Measurements from ENCODE around the gene HSPA12B. TPM values are rescaled to one million over a fixed set of nuclear protein-coding genes. Genes with fewer than 3 reads are reported as not detected.

The HSPA12B gene
- total and polyA plus RNA-seq, 2 of the 13 experiments (the other 11 are each of a cell fraction or from before 2014, with no cell fraction given): 0.01 TPM; not detected in 1

DNA sequence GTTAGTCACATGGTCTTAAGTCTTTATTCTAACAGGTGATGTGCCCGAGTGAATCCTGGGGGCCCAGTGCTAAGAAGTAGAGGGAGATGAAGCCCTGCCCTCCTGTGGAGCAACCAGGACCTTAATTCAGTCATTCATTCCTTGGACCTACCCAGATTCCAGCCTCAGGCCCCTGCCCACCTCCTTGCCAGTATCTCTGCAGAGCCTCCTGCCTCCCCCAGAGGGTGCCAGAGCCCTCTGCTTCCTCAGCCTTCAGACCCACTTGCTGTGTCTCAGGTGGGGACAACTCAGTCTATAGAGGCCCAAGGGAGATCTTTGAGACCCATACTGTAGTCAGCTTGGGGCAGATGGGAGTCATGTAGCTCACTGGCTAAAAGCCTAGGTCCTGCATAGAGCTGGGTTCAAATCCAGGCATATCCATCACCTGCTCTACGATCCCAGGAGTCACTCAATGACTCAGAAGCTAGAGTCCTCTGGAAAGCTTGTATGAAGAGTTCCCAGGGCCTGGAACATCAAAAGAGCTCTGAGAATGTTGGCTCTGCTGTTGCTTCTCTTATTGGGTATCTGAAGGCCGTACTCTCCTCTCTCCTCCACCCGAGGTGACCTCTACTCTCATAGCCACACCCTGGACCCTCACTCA is 16.2 kb upstream of the HSPA12B start (continued):
- TF ChIP-seq HNF4G (IDR thresholded peaks at IDR 0.05; ENCODE audit: borderline replicate concordance, low read depth, low read length) (no peak), HNF4G (CRISPR knock-in tag; IDR thresholded peaks at IDR 0.05; ENCODE audit: borderline replicate concordance, low read depth) (no peak), ZNF768 (CRISPR knock-in tag; IDR thresholded peaks at IDR 0.05) (no peak), BHLHE40 (IDR thresholded peaks at IDR 0.05; ENCODE audit: low read length) (peak; percentile 35; the same call in 1 of the 2 replicates), ZHX2 (IDR thresholded peaks at IDR 0.05; ENCODE audit: low read depth) (no peak), ZHX2 (CRISPR knock-in tag; IDR thresholded peaks at IDR 0.05; ENCODE audit: borderline replicate concordance) (no peak), HOXA5 (CRISPR knock-in tag; IDR thresholded peaks at IDR 0.05) (peak; percentile 56; the same call in 1 of the 2 replicates), ZNF282 (IDR thresholded peaks at IDR 0.05; ENCODE audit: partially characterized antibody) (no peak), THYN1 (CRISPR knock-in tag; IDR thresholded peaks at IDR 0.05; ENCODE audit: borderline replicate concordance, low read depth) (no peak), KAT8 (CRISPR knock-in tag; IDR thresholded peaks at IDR 0.05) (no peak), DZIP1 (CRISPR knock-in tag; IDR thresholded peaks at IDR 0.05) (no peak), ZNF460 (CRISPR knock-in tag; IDR thresholded peaks at IDR 0.05; ENCODE audit: borderline replicate concordance) (no peak), SNAPC5 (CRISPR knock-in tag; IDR thresholded peaks at IDR 0.05; ENCODE audit: borderline replicate concordance) (no peak), ZNF331 (CRISPR knock-in tag; IDR thresholded peaks at IDR 0.05) (no peak), TAF15 (IDR thresholded peaks at IDR 0.05; ENCODE audit: low read depth, low read length, poor library complexity, severe bottlenecking) (no peak)
- TF ChIP-seq, protein P1, sequence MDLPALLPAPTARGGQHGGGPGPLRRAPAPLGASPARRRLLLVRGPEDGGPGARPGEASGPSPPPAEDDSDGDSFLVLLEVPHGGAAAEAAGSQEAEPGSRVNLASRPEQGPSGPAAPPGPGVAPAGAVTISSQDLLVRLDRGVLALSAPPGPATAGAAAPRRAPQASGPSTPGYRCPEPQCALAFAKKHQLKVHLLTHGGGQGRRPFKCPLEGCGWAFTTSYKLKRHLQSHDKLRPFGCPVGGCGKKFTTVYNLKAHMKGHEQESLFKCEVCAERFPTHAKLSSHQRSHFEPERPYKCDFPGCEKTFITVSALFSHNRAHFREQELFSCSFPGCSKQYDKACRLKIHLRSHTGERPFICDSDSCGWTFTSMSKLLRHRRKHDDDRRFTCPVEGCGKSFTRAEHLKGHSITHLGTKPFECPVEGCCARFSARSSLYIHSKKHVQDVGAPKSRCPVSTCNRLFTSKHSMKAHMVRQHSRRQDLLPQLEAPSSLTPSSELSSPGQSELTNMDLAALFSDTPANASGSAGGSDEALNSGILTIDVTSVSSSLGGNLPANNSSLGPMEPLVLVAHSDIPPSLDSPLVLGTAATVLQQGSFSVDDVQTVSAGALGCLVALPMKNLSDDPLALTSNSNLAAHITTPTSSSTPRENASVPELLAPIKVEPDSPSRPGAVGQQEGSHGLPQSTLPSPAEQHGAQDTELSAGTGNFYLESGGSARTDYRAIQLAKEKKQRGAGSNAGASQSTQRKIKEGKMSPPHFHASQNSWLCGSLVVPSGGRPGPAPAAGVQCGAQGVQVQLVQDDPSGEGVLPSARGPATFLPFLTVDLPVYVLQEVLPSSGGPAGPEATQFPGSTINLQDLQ (CRISPR knock-in tag; IDR thresholded peaks at IDR 0.05): no peak
- TF ChIP-seq, protein P2, sequence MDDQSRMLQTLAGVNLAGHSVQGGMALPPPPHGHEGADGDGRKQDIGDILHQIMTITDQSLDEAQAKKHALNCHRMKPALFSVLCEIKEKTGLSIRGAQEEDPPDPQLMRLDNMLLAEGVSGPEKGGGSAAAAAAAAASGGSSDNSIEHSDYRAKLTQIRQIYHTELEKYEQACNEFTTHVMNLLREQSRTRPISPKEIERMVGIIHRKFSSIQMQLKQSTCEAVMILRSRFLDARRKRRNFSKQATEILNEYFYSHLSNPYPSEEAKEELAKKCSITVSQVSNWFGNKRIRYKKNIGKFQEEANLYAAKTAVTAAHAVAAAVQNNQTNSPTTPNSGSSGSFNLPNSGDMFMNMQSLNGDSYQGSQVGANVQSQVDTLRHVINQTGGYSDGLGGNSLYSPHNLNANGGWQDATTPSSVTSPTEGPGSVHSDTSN (CRISPR knock-in tag; IDR thresholded peaks at IDR 0.05; ENCODE audit: borderline replicate concordance): no peak

All from HepG2 (cell line).